ENCODE measurements around the gene CCDC126. TPM values are rescaled to one million over a fixed set of nuclear protein-coding genes. Genes with fewer than 3 reads are reported as not detected.

CCDC126 gene
- total and polyA plus RNA-seq, 2 of the 8 experiments (the other 6 are each of a cell fraction or from before 2014, with no cell fraction given): 1.4 to 5.3 TPM

- Histone ChIP-seq H2BK12ac (ENCODE audit: low read depth, low read length) (0 out of 2 replicates have a peak overlapping the region, but pooled peaks have one; percentile 35), H3K18ac (ENCODE audit: extremely low read depth, low read length) (no peak overlapping the region), H2BK5ac (ENCODE audit: low read depth, low read length) (no peak overlapping the region), H4K5ac (ENCODE audit: insufficient read length, low read depth, low read length) (no peak overlapping the region), H2BK15ac (ENCODE audit: low read length) (no peak overlapping the region), H3K23ac (ENCODE audit: insufficient read length) (no peak overlapping the region), H2AFZ (ENCODE audit: low read length) (no peak overlapping the region), H3K4me3 (ENCODE audit: extremely low read depth in 1 of 4, insufficient read depth in 2 of 4, low read depth in 3 of 4, low read length in 4 of 4) (no peak overlapping the region), H2BK120ac (replicated peaks; ENCODE audit: low read depth, low read length) (no peak overlapping the region), H3K36me3 (ENCODE audit: control insufficient read depth in 2 of 4, insufficient read depth in 4 of 4, low read length in 3 of 4) (no peaks in the 10 kb centered on the region), H3K14ac (ENCODE audit: insufficient read length) (no peak overlapping the region), H3K9ac (replicated peaks in 1 of 4; ENCODE audit: extremely low read depth in 1 of 4, low read depth in 3 of 4, low read length in 3 of 4) (no peak overlapping the region), H3K9me3 (ENCODE audit: insufficient read depth in 2 of 2, low read depth in 1 of 2, low read length in 1 of 2) (no peaks in the 10 kb centered on the region), H4K8ac (ENCODE audit: extremely low read depth, insufficient read depth, low read length) (no peak overlapping the region), H4K91ac (replicated peaks; ENCODE audit: insufficient read length, low read length) (no peak overlapping the region), H3K4me1 (replicated peaks in 1 of 4; ENCODE audit: control insufficient read depth in 3 of 4, insufficient read depth in 4 of 4, low read length in 3 of 4) (no peaks in the 10 kb centered on the region), H3K4ac (replicated peaks; ENCODE audit: insufficient read length, low read depth, low read length) (no peak overlapping the region), H3K79me2 (ENCODE audit: control insufficient read depth in 1 of 2, insufficient read depth in 2 of 2, low read length in 2 of 2) (no peaks in the 10 kb centered on the region), H3K56ac (replicated peaks; ENCODE audit: insufficient read length, low read depth, low read length) (no peak overlapping the region), H2BK20ac (ENCODE audit: low read length) (no peak overlapping the region), H3K79me1 (ENCODE audit: low read depth, low read length) (no peaks in the 10 kb centered on the region), H3K23me2 (ENCODE audit: low read depth, low read length) (no peaks in the 10 kb centered on the region), H3K4me2 (ENCODE audit: insufficient read depth in 1 of 2, low read depth in 2 of 2, low read length in 2 of 2) (no peak overlapping the region), H4K20me1 (replicated peaks in 1 of 2; ENCODE audit: control insufficient read depth in 1 of 2, insufficient read depth in 2 of 2, low read length in 2 of 2) (peaks cover 0 to 2% of the 10 kb centered on the region in 2 experiments), H3K27ac (ENCODE audit: low read depth, low read length) (no peak overlapping the region), H3K27me3 (replicated peaks in 1 of 4; ENCODE audit: control insufficient read depth in 3 of 4, extremely low read depth in 1 of 4, insufficient read depth in 3 of 4, low read length in 3 of 4) (no peaks in the 10 kb centered on the region), H2AK5ac (ENCODE audit: low read depth, low read length) (no peak overlapping the region)
- DNase-seq (ENCODE audit: low read depth in 1 of 2, low spot score in 2 of 2) (no peak), FAIRE-seq (no peak)
- ChIA-PET POLR2A (ENCODE audit: partially characterized antibody) (interaction anchor here (1.3 kb wide), 1 partner anchor 34 kb away, joined by 4 read pairs; no protein-coding TSS in a partner anchor), CTCF (ENCODE audit: partially characterized antibody) (interaction anchor here (0.8 kb wide), 1 partner anchor 60 kb away, joined by 3 read pairs; no protein-coding TSS in a partner anchor)
- 88% methylated on average over 2 of the region's 2 CpGs; no CpG with 5 or more reads in 1 of the 2 experiments for WGBS, 2 experiments (ENCODE audit: extremely low coverage in 1 of 2, insufficient coverage in 1 of 2, insufficient read length in 1 of 2, insufficient replicate concordance in 2 of 2, low coverage in 1 of 2, low lambda C conversion rate in 2 of 2, missing lambda C conversion rate in 1 of 2)
- TF ChIP-seq TEAD4 (IDR thresholded peaks at IDR 0.05; ENCODE audit: low read depth, low read length) (no peak), SIRT6 (IDR thresholded peaks at IDR 0.05; ENCODE audit: low read length) (no peak), ASH2L (IDR thresholded peaks at IDR 0.05; ENCODE audit: low read length) (no peak), ZNF274 (IDR thresholded peaks at IDR 0.05; ENCODE audit: borderline replicate concordance, extremely low read depth, low read length) (no peak), HDAC2 (IDR thresholded peaks at IDR 0.05; ENCODE audit: borderline replicate concordance in 1 of 2, low read depth in 2 of 2, low read length in 2 of 2) (no peak), POLR2AphosphoS5 (IDR thresholded peaks at IDR 0.05; ENCODE audit: low read depth, low read length) (no peak), TAF1 (IDR thresholded peaks at IDR 0.05; ENCODE audit: low read depth, low read length) (no peak), SIX5 (IDR thresholded peaks at IDR 0.05; ENCODE audit: low read depth, low read length) (no peak), SAP30 (IDR thresholded peaks at IDR 0.05; ENCODE audit: insufficient read depth, insufficient replicate concordance, low read length) (no peak), EGR1 (IDR thresholded peaks at IDR 0.05; ENCODE audit: borderline replicate concordance, low read depth, low read length) (no peak), KDM5A (IDR thresholded peaks at IDR 0.05; ENCODE audit: low read length) (no peak), ATF2 (IDR thresholded peaks at IDR 0.05; ENCODE audit: low read length) (no peak), POLR2A (IDR thresholded peaks at IDR 0.05; ENCODE audit: control extremely low read depth in 1 of 2, low read depth in 2 of 2, low read length in 2 of 2) (no peak), PHF8 (conservative IDR thresholded peaks at IDR 0.05; ENCODE audit: low read depth, low read length) (no peak)
Observed at GRCh38 chr7:23628370-23628769, 31.2 kb downstream of the CCDC126 start.
